Thymus (tissue), 11 donors: ENCODE data around the gene NOLC1. TPM values are rescaled to one million over a fixed set of nuclear protein-coding genes. Genes with fewer than 3 reads are reported as not detected.

Experiments used
- DNase-seq, 9 donors: peaks; one replicate each; pipeline ENCODE4 v3.0.0-alpha.2; 2013; ENCODE audit warnings: low spot score in 9 of 9, low read depth in 6 of 9, missing footprints in 1 of 9
- H3K27ac ChIP-seq, 2 donors: one replicate each; pipeline ENCODE4 v1.5.1; 2013; ENCODE audit warnings: control low read depth in 1 of 2, low read depth in 1 of 2, low read length in 1 of 2, mild to moderate bottlenecking in 1 of 2, moderate library complexity in 1 of 2
- H3K27me3 ChIP-seq, 2 donors: one replicate each; pipeline ENCODE4 v1.5.1; 2013; ENCODE audit warnings: low read length in 1 of 2; ENCODE audit not compliant: control insufficient read depth in 2 of 2, insufficient read depth in 1 of 2
- H3K36me3 ChIP-seq, 2 donors: one replicate each; pipeline ENCODE4 v1.5.1; 2013; ENCODE audit warnings: low read length in 1 of 2, mild to moderate bottlenecking in 1 of 2, moderate library complexity in 1 of 2; ENCODE audit not compliant: control insufficient read depth in 2 of 2, insufficient read depth in 2 of 2
- H3K4me1 ChIP-seq, 2 donors: one replicate each; pipeline ENCODE4 v1.5.1; 2013; ENCODE audit warnings: low read length in 2 of 2; ENCODE audit not compliant: control insufficient read depth in 2 of 2, insufficient read depth in 2 of 2
- H3K4me3 ChIP-seq, 2 donors: one replicate each; pipeline ENCODE4 v1.5.1; 2013; ENCODE audit warnings: low read length in 2 of 2, control low read depth in 1 of 2, mild to moderate bottlenecking in 1 of 2
- H3K9me3 ChIP-seq, 2 donors: one replicate each; pipeline ENCODE4 v1.5.1; 2013; ENCODE audit warnings: low read length in 1 of 2, mild to moderate bottlenecking in 1 of 2; ENCODE audit not compliant: control insufficient read depth in 2 of 2, insufficient read depth in 1 of 2
- WGBS: extraction: QIAGEN DNeasy Blood & Tissue Kit; methylation state at CpG from one replicate; pipeline ENCODE4 v1.1.7; 2013; 5-methylcytosine and 5-hydroxymethylcytosine counted together
- polyA plus RNA-seq: library from polyadenylated mRNA; stranded (reverse); fragments of 200-250 nt; gene quantifications from one replicate; pipeline ENCODE4 v1.2.3, GENCODE V29; 2013
- total RNA-seq: library from RNA; stranded (reverse); fragments of 120-200 nt; gene quantifications from one replicate; pipeline ENCODE4 v1.2.4, GENCODE V29; 2013
- donor health status: healthy.

Gene NOLC1
- total and polyA plus RNA-seq, 2 donors: 42.5 to 64.9 TPM

DNA sequence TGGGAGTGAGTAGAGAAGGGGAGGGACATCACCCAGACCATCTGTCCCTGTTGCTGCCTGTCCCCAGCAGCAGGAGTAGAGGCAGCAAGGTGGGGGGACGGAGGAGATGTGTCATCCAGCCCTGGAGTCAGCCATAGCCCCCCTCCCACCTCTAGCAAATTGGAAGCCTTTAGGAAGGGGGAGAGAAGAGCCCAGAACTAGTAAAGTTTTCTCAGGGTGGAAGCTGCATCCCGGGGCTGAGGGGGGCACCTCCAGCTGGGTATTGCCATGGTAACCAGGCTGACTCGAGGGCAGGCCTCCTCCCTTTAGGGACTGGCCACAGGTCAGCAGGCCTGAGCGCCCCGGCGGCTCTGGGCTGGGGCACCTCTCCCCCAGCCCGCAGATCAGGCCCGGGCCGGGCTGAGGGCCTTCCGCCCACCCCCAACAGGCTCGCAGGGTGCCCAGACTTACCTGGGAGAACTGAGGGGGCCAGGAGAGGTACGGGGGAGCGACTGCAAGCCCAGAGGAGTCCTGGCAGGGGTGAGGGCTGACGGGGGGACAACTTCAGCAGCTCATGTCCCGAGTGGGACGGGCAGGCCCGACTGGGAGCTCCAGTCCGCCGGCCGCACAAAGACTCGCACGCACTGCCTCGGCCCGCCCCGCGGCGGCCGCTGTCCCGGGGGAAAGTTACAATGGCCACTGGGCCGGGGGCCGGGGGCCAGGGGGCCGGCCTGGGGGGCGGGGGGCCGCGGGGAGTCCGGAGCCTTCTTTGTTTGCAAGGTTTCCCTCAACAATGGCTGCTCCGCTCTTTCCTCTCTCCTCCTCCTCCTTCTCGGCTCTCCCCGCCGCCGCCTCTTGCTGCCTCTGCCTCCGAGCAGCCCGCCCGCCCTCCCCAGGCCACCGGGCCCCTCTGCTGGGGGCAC lies 38.0 kb upstream of the NOLC1 start:
- under 1% methylated on average over 45 of the region's 45 CpGs for WGBS
- peaks cover 0 to 2% of the 10 kb centered on the region in 2 donors for H3K9me3 ChIP-seq
- peaks cover 50 to 65% of the 10 kb centered on the region in 2 donors for H3K4me1 ChIP-seq
- H3K27me3 ChIP-seq: no peaks in the 10 kb centered on the region
- H3K27ac ChIP-seq: peak overlapping the region; percentile 89 to 96
- peak in 1 of 9 donors; percentile 40 for DNase-seq
- H3K36me3 ChIP-seq: peaks cover 24% of the 10 kb centered on the region in 2 donors
- H3K4me3 ChIP-seq: peak overlapping the region; percentile 81 to 89

DNA sequence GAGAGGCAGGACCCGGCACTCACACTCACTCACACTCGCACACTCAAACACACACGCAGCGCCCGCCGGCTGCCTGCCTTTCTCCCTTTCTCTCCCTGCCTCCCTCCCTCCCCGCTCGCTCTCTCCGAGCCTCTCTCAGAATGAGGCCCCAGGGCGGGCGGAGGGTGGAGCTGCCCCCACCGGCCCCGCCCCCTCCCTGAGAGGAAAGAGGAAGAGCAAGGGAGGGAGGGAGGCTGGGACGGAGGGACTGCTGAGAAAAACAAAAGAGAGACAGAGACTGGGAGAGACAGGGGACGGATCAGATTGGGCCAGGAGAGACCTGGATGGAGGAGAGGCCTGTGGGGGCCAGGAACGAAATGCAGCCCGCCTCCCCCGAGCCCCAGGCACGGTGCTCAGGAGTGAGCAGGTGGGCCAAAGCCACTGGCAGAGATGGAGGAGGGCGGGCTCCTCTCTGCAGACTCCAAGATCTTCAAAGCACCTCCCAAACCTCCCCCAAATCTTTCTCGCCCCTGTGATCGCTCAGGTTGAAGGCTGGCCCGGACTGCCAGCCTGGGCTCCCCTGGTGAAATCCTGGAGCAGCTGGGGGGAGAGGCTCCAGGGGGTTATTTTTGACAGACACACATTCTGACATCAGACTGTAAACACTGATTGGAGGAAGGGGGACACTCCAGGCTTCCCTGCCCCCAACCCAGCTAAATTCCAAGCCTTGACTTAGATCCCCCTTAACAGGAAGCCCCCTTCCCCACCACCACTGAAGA lies 37.1 kb upstream of the NOLC1 start:
- Histone ChIP-seq H3K4me1 (peaks cover 52 to 72% of the 10 kb centered on the region in 2 donors), H3K9me3 (peaks cover 0 to 2% of the 10 kb centered on the region in 2 donors), H3K27ac (peak overlapping the region; percentile 89 to 96), H3K27me3 (no peaks in the 10 kb centered on the region), H3K4me3 (peak overlapping the region; percentile 81 to 89), H3K36me3 (peaks cover 16% of the 10 kb centered on the region in 2 donors)
- WGBS: under 1% methylated on average over 23 of the region's 23 CpGs
- peak in 5 of 9 donors; percentile 83 to 96 (median 88) for DNase-seq

DNA sequence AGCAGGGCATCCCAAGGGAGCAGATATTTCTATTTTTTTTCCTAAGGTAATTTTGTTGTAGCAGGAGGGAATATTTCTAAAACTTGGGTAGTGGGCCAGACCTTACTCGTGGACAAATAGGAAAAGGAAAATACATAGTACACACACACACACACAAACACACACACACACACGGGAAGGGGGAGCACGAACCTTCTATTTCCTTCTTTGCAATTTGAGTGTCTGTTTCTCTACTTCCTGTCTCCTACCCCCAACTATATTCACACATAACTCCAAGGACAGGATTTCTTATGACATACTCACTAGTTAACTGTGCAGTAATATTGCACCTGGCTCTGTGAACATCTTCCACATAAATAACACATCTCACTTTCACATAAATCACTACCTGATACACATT lies 36.4 kb upstream of the NOLC1 start:
- Histone ChIP-seq H3K27ac (peak overlapping the region; percentile 89 to 96), H3K9me3 (peaks cover 2% of the 10 kb centered on the region in 2 donors), H3K27me3 (no peaks in the 10 kb centered on the region), H3K4me3 (peak overlapping the region; percentile 81 to 89), H3K36me3 (peaks cover 8 to 9% of the 10 kb centered on the region in 2 donors), H3K4me1 (peaks cover 52 to 74% of the 10 kb centered on the region in 2 donors)
- 2% methylated on average over 3 of the region's 3 CpGs for WGBS
- DNase-seq: peak in 3 of 9 donors; percentile 29 to 71 (median 39)

DNA sequence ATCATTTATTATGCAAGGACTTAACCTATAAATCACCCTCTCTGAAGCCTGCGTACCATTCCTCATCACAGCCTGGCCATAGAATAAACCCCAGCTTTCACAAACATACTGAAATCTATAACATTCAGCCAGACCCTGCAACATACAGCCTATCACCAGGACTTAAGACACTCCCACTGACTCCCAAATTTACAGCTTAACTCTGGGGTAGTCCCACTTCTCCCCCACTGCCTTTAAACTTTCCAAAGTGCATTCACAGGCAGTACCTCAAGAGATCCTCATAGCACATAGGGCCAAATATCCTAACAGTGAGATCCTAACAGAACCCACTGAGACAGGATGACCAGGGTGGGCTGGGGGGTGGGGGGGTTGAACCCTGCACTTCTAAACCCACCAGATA lies 35.5 kb upstream of the NOLC1 start:
- no peaks in the 10 kb centered on the region for H3K27me3 ChIP-seq
- peak overlapping the region; percentile 96 to 99 for H3K27ac ChIP-seq
- H3K36me3 ChIP-seq: no peaks in the 10 kb centered on the region
- WGBS: 97% methylated on average over 1 of the region's 1 CpG
- peaks cover 2% of the 10 kb centered on the region in 2 donors for H3K9me3 ChIP-seq
- no peak for DNase-seq
- no peak overlapping the region for H3K4me3 ChIP-seq
- H3K4me1 ChIP-seq: peaks cover 59 to 83% of the 10 kb centered on the region in 2 donors

DNA sequence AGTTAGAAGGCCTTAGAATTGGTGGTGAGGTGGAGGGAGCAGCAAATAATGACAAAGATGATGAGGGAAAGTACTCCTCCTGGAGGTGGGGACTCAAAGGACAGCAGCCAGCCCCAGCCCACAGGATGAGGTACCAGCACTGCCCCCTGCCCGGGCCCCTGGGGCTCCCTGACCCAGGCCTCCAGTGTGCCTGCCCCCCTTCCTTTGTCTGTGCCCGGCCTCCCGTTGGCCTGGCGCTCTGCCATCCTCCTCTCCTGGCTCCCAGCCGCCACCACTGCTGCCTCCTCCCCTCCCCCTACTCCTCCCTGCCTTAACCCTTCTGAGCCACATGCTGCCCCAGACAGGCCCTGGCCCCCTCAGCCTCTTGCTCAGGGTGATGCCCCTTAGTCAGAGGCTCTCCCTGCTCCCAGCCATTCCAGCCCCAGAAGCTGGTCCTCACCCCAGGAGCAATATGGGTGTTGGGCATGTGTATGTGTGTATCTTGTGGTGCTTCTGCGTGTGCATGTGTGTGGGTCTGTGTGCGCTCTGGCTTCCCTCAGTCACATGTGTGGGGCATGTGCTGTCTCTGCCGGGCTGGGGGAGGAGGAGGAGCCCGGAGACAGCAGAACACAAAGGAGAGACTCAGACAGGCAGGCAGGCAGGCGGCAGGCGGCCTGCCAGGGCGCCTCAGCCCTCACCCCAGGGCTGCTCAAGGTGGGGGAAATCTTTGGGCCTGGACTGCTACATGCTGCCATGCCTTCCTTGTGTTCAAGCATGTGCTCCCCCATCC lies 34.6 kb upstream of the NOLC1 start:
- Histone ChIP-seq H3K4me3 (peak overlapping the region; percentile 14 to 86), H3K9me3 (peaks cover 2% of the 10 kb centered on the region in 2 donors), H3K27me3 (no peaks in the 10 kb centered on the region), H3K27ac (peak overlapping the region; percentile 96 to 99), H3K4me1 (peaks cover 54 to 86% of the 10 kb centered on the region in 2 donors), H3K36me3 (no peaks in the 10 kb centered on the region)
- peak in 4 of 9 donors; percentile 73 to 90 (median 76) for DNase-seq
- WGBS: 5% methylated on average over 12 of the region's 12 CpGs

DNA sequence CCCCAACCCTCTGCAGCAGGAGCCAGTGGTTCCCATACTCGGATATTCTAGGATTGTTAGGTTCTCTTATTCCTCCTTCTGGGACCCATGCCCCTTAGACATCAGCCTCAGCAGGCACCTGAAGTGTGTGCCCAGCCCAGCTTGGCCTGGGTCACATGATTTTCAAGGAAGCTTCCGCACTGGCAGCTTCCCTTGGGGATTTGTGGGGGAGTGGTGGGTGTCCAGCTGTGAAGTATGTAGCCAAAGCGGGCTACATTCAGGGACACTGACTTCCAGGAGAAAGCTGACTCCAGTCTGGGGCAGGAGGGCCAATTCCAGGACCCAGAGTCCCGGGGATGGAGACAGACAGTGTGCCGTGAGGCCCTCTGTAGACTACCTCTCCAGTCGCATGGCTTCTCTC lies 33.3 kb upstream of the NOLC1 start:
- 14% methylated on average over 6 of the region's 6 CpGs for WGBS
- H3K4me3 ChIP-seq: peak overlapping the region; percentile 86 to 90
- no peaks in the 10 kb centered on the region for H3K27me3 ChIP-seq
- peaks cover 49 to 73% of the 10 kb centered on the region in 2 donors for H3K4me1 ChIP-seq
- peak in 2 of 9 donors; percentile 21 to 54 for DNase-seq
- H3K9me3 ChIP-seq: peaks cover 2% of the 10 kb centered on the region in 2 donors
- peak overlapping the region; percentile 96 to 99 for H3K27ac ChIP-seq
- no peaks in the 10 kb centered on the region for H3K36me3 ChIP-seq

DNA sequence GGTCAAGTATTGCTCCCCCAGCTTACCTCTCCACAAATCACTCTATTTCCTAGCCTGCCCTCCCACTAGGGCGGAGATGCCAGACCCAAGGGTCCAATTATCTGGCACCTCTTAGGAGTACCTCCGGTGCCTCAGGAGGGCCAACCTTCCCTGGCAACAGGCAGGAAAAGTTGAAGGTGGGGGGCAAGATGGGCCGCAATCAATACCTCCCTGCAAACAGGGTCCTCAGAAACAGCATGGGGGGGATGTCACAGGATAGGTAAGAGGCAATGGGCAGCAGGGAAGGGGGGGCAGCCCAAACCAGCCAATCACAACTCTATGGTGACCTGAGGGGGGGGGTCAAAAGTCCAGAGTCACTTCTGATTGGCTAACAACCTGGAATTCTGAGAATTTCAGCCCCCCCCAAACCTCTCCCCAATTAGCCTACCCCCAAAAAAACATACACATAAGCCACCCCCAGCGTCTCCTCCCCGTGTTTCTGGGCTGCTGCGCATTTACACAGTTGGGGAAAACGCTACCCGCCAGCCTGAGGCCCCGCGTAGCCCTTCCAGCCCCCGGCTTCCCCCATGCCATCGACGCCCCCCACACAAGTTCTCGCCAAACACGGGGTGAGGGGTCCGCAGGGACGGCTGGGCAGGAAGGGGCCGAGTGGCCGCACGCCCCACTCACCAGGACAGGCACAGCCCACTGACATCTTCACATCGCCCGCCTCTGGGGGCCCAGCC lies 32.6 kb upstream of the NOLC1 start:
- peaks cover 0 to 2% of the 10 kb centered on the region in 2 donors for H3K9me3 ChIP-seq
- peaks cover 49 to 70% of the 10 kb centered on the region in 2 donors for H3K4me1 ChIP-seq
- H3K27me3 ChIP-seq: no peaks in the 10 kb centered on the region
- peak in 3 of 9 donors; percentile 41 to 67 (median 41) for DNase-seq
- H3K36me3 ChIP-seq: no peaks in the 10 kb centered on the region
- peak overlapping the region; percentile 86 to 90 for H3K4me3 ChIP-seq
- 1% methylated on average over 22 of the region's 22 CpGs for WGBS
- H3K27ac ChIP-seq: peak overlapping the region; percentile 96 to 99
